NT2/D1 (cell line): ENCODE data around the gene RTF2.

ENCODE experiments used
- SUZ12 ChIP-seq: IDR thresholded peaks from 2 replicates; pipeline ENCODE4 v1.6.1; 2011; ENCODE audit not compliant: insufficient read length, insufficient read depth; ENCODE audit errors: extremely low read depth
- YY1 ChIP-seq: IDR thresholded peaks from 2 replicates; pipeline ENCODE4 v1.6.1; 2011; ENCODE audit not compliant: insufficient read length, insufficient read depth
- ZNF274 ChIP-seq: IDR thresholded peaks from 2 replicates; pipeline ENCODE4 v1.6.1; 2011; ENCODE audit warnings: mild to moderate bottlenecking, low read depth, low read length

GRCh38 chr20:56461576-56461975 is 6.9 kb upstream of the RTF2 start:
- TF ChIP-seq SUZ12 (no peak), YY1 (no peak), ZNF274 (no peak)
